H1 (cell line): Measurements from ENCODE around the gene GALNT17. TPM values are rescaled to one million over a fixed set of nuclear protein-coding genes. Genes with fewer than 3 reads are reported as not detected.

Experiments
- CTCF ChIA-PET: fragments of 300-600 bp; sonication (Branson Sonifier 250); formaldehyde crosslinking; loops from one replicate; lab custom pipeline; 2021; ENCODE audit not compliant: partially characterized antibody; lab: Charles Lee
- POLR2A ChIA-PET: fragments of 300-600 bp; sonication (Branson Sonifier 250); formaldehyde crosslinking; loops from one replicate; lab custom pipeline; 2021; ENCODE audit warnings: inconsistent platforms; ENCODE audit not compliant: partially characterized antibody; lab: Charles Lee
- DNase-seq, 2 experiments: peaks; one replicate each; pipeline versions ENCODE4 v3.0.0 to v3.0.0-alpha.2; 2010 to 2022; ENCODE audit warnings: low spot score in 2 of 2, low read depth in 1 of 2, mixed read lengths in 1 of 2
- FAIRE-seq: peaks from 2 replicates; lab custom pipeline; 2011; peaks lifted over from hg19 to GRCh38; lab: Jason Lieb, UNC
- H2AFZ ChIP-seq: 2 replicates; pipeline ENCODE4 v1.8.1; 2012; ENCODE audit warnings: low read length, inconsistent platforms
- H2AK5ac ChIP-seq: 2 replicates; pipeline ENCODE4 v1.6.1; 2013; ENCODE audit warnings: low read depth, low read length
- H2BK120ac ChIP-seq: replicated peaks from 2 replicates; pipeline ENCODE3; 2013; ENCODE audit warnings: low read depth, low read length, inconsistent platforms
- H2BK12ac ChIP-seq: 2 replicates; pipeline ENCODE4 v1.6.1; 2013; ENCODE audit warnings: low read depth, low read length
- H2BK15ac ChIP-seq: 2 replicates; pipeline ENCODE4 v1.6.1; 2013; ENCODE audit warnings: low read length
- H2BK20ac ChIP-seq: 2 replicates; pipeline ENCODE4 v1.6.1; 2013; ENCODE audit warnings: low read length
- H2BK5ac ChIP-seq: 2 replicates; pipeline ENCODE4 v1.6.1; 2013; ENCODE audit warnings: low read depth, low read length
- H3K14ac ChIP-seq: 2 replicates; pipeline ENCODE4 v1.6.1; 2013; ENCODE audit warnings: inconsistent platforms; ENCODE audit not compliant: insufficient read length
- H3K18ac ChIP-seq: 2 replicates; pipeline ENCODE4 v1.6.1; 2013; ENCODE audit warnings: low read length; ENCODE audit errors: extremely low read depth
- H3K23ac ChIP-seq: 2 replicates; pipeline ENCODE4 v1.6.1; 2013; ENCODE audit warnings: inconsistent platforms; ENCODE audit not compliant: insufficient read length
- H3K23me2 ChIP-seq: 2 replicates; pipeline ENCODE4 v1.6.1; 2013; ENCODE audit warnings: low read depth, low read length
- H3K27ac ChIP-seq: 2 replicates; pipeline ENCODE4 v1.6.1; 2011; ENCODE audit warnings: low read depth, low read length, inconsistent platforms
- H3K27me3 ChIP-seq, 4 experiments: replicated peaks in 1 of 4; 1 replicate in 1 of 4; 2 replicates in 3 of 4; pipeline versions ENCODE4 v1.6.1 to v1.8.1; 2011 to 2013; ENCODE audit warnings: low read length in 3 of 4, mild to moderate bottlenecking in 3 of 4, inconsistent platforms in 2 of 4, mixed read lengths in 2 of 4, moderate library complexity in 1 of 4; ENCODE audit not compliant: control insufficient read depth in 3 of 4, insufficient read depth in 3 of 4; ENCODE audit errors: extremely low read depth in 1 of 4
- H3K36me3 ChIP-seq, 4 experiments: 2 replicates each; pipeline versions ENCODE4 v1.6.1 to v1.8.1; 2011 to 2013; ENCODE audit warnings: mild to moderate bottlenecking in 4 of 4, low read length in 3 of 4, moderate library complexity in 2 of 4, control low read depth in 1 of 4, inconsistent platforms in 1 of 4; ENCODE audit not compliant: insufficient read depth in 4 of 4, control insufficient read depth in 2 of 4
- H3K4ac ChIP-seq: replicated peaks from 2 replicates; pipeline ENCODE3; 2013; ENCODE audit warnings: low read length, low read depth, mixed read lengths, inconsistent platforms; ENCODE audit not compliant: insufficient read length
- H3K4me1 ChIP-seq, 4 experiments: replicated peaks in 1 of 4; 1 replicate in 1 of 4; 2 replicates in 3 of 4; pipeline versions ENCODE4 v1.6.1 to v1.8.1; 2011 to 2013; ENCODE audit warnings: low read length in 3 of 4, inconsistent platforms in 2 of 4, mixed read lengths in 1 of 4; ENCODE audit not compliant: insufficient read depth in 4 of 4, control insufficient read depth in 3 of 4
- H3K4me2 ChIP-seq, 2 experiments: 2 replicates each; pipeline versions ENCODE4 v1.6.1 to v1.8.1; 2011 to 2013; ENCODE audit warnings: low read depth in 2 of 2, low read length in 2 of 2, control low read depth in 1 of 2, inconsistent platforms in 1 of 2, mild to moderate bottlenecking in 1 of 2; ENCODE audit not compliant: insufficient read depth in 1 of 2
- H3K4me3 ChIP-seq, 4 experiments: fragments of 200-600, 300-600 bp in 1 of 4; sonication (generic), shearing (Covaris generic), sonication (Bioruptor Twin) in 1 of 4; 2 replicates each; pipeline versions ENCODE4 v1.5.1 to v1.8.1; 2011 to 2016; ENCODE audit warnings: low read length in 4 of 4, low read depth in 3 of 4, control low read depth in 2 of 4, inconsistent platforms in 2 of 4, mild to moderate bottlenecking in 2 of 4, mixed read lengths in 1 of 4, moderate library complexity in 1 of 4; ENCODE audit not compliant: insufficient read depth in 2 of 4; ENCODE audit errors: extremely low read depth in 1 of 4
- H3K56ac ChIP-seq: replicated peaks from 2 replicates; pipeline ENCODE3; 2013; ENCODE audit warnings: low read depth, mild to moderate bottlenecking, mixed read lengths, low read length, inconsistent platforms; ENCODE audit not compliant: insufficient read length
- H3K79me1 ChIP-seq: 2 replicates; pipeline ENCODE4 v1.6.1; 2013; ENCODE audit warnings: low read depth, low read length, control low read depth
- H3K79me2 ChIP-seq, 2 experiments: 2 replicates each; pipeline versions ENCODE4 v1.6.1 to v1.8.1; 2012 to 2013; ENCODE audit warnings: low read length in 2 of 2, mild to moderate bottlenecking in 2 of 2, inconsistent platforms in 1 of 2; ENCODE audit not compliant: insufficient read depth in 2 of 2, control insufficient read depth in 1 of 2
- H3K9ac ChIP-seq, 4 experiments: replicated peaks in 1 of 4; 1 replicate in 1 of 4; 2 replicates in 3 of 4; pipeline versions ENCODE4 v1.6.1 to v1.8.1; 2011 to 2013; ENCODE audit warnings: low read depth in 3 of 4, low read length in 3 of 4, control low read depth in 2 of 4, mild to moderate bottlenecking in 2 of 4, moderate library complexity in 2 of 4, inconsistent platforms in 1 of 4; ENCODE audit errors: extremely low read depth in 1 of 4
- H3K9me3 ChIP-seq, 2 experiments: 2 replicates each; pipeline versions ENCODE4 v1.6.1 to v1.8.1; 2012 to 2013; ENCODE audit warnings: mild to moderate bottlenecking in 2 of 2, moderate library complexity in 2 of 2, control low read depth in 1 of 2, inconsistent platforms in 1 of 2, low read depth in 1 of 2, low read length in 1 of 2, mixed read lengths in 1 of 2; ENCODE audit not compliant: insufficient read depth in 2 of 2
- H4K20me1 ChIP-seq, 2 experiments: replicated peaks in 1 of 2; 2 replicates each; pipeline versions ENCODE3 to v1.8.1; 2011 to 2013; ENCODE audit warnings: inconsistent platforms in 2 of 2, low read length in 2 of 2, mild to moderate bottlenecking in 1 of 2; ENCODE audit not compliant: insufficient read depth in 2 of 2, control insufficient read depth in 1 of 2
- H4K5ac ChIP-seq: 2 replicates; pipeline ENCODE4 v1.6.1; 2013; ENCODE audit warnings: low read length, low read depth, mixed read lengths, inconsistent platforms; ENCODE audit not compliant: insufficient read length
- H4K8ac ChIP-seq: 2 replicates; pipeline ENCODE4 v1.8.0; 2013; ENCODE audit warnings: mild to moderate bottlenecking, moderate library complexity, low read length, inconsistent platforms; ENCODE audit not compliant: insufficient read depth; ENCODE audit errors: extremely low read depth
- H4K91ac ChIP-seq: replicated peaks from 2 replicates; pipeline ENCODE3; 2013; ENCODE audit warnings: low read length, mixed read lengths, inconsistent platforms; ENCODE audit not compliant: insufficient read length
- SP2 ChIP-seq: IDR thresholded peaks from 2 replicates; pipeline ENCODE4 v1.6.1; 2012; ENCODE audit warnings: mild to moderate bottlenecking, low read length, inconsistent platforms
- WGBS, 2 experiments: shearing (Covaris generic) in 1 of 2; methylation state at CpG; one replicate each; pipeline versions ENCODE4 v1.1.6 to v1.1.7; 2013 to 2015; ENCODE audit warnings: low lambda C conversion rate in 2 of 2, mixed read lengths in 2 of 2, inconsistent platforms in 1 of 2, low coverage in 1 of 2, missing lambda C conversion rate in 1 of 2; ENCODE audit not compliant: insufficient replicate concordance in 2 of 2, insufficient coverage in 1 of 2, insufficient read length in 1 of 2; ENCODE audit errors: extremely low coverage in 1 of 2, missing lambda C conversion rate in 1 of 2; 5-methylcytosine and 5-hydroxymethylcytosine counted together
- polyA plus RNA-seq, 7 experiments: library from polyadenylated mRNA; depleted of rRNA in 3 of 7; stranded (reverse) in 5 of 7; unstranded in 2 of 7; fragments of >200 nt in 5 of 7; fragments of 200-250 nt in 2 of 7; gene quantifications; 1 replicate in 5 of 7; 2 replicates in 1 of 7; 4 replicates in 1 of 7; pipeline versions ENCODE4 v1.2.1 to v1.2.3, GENCODE V29; 2011 to 2013; ENCODE audit warnings: missing spikeins in 2 of 7, mixed read lengths in 2 of 7
- total RNA-seq: library from RNA; stranded (reverse); fragmentation: NEBNext Ultra II Directional; extraction: Animal tissue kit (Norgen Biotek cat#: 25700); gene quantifications from 2 replicates; pipeline ENCODE4 v1.2.1, GENCODE V29; 2021

Gene GALNT17
- total and polyA plus RNA-seq, 2 of the 8 experiments (the other 6 are each of a cell fraction or from before 2014, with no cell fraction given), result 37.7 to 47.0 TPM

DNA sequence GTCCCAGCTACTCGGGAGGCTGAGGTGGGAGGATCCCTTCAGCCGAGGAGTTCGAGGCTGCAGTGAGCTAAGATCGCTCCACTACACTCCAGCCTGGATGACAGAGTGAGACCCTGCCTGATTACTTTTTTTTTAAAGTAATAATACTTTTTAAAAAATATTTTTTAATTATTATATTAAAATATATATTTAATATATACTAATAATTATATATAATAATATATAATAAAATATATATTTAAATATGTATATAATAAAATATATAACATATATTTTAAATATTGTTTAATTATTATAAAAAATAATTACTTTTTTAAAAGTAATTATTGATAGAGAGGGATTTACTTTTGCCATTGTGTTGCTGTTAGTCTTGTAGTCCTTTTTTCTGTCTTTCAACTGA, 169.2 kb downstream of the GALNT17 start:
- no peaks in the 10 kb centered on the region for H3K23me2 ChIP-seq
- H3K18ac ChIP-seq, result no peak overlapping the region
- FAIRE-seq (no peak), DNase-seq (no peak)
- no peak overlapping the region for H2BK20ac ChIP-seq
- no peak overlapping the region for H2AK5ac ChIP-seq
- peaks cover 0 to 65% of the 10 kb centered on the region in 2 experiments; a peak in 3 of 4 replicates for H3K79me2 ChIP-seq
- no peak for TF ChIP-seq SP2
- H3K56ac ChIP-seq, result no peak overlapping the region
- no peak overlapping the region for H4K91ac ChIP-seq
- H3K9ac ChIP-seq, result no peak overlapping the region
- no peak overlapping the region for H3K4ac ChIP-seq
- no peak overlapping the region for H2BK5ac ChIP-seq
- H2BK120ac ChIP-seq, result no peak overlapping the region
- 96% methylated on average over 4 of the region's 4 CpGs; no CpG with 5 or more reads in 1 of the 2 experiments for WGBS, 2 experiments
- peaks cover 0 to 2% of the 10 kb centered on the region in 2 experiments for H4K20me1 ChIP-seq
- no peaks in the 10 kb centered on the region; a peak in 4 of 7 replicates for H3K4me1 ChIP-seq
- ChIA-PET POLR2A (no interaction called here), CTCF (interaction anchor here (0.9 kb wide), 1 partner anchor 8 kb away, joined by 3 read pairs; no protein-coding TSS in a partner anchor)
- H3K23ac ChIP-seq, result no peak overlapping the region
- no peak overlapping the region for H4K8ac ChIP-seq
- H3K27me3 ChIP-seq, result no peaks in the 10 kb centered on the region
- H3K9me3 ChIP-seq, result no peaks in the 10 kb centered on the region
- no peak overlapping the region for H3K14ac ChIP-seq
- no peak overlapping the region for H3K27ac ChIP-seq
- peaks cover 4% of the 10 kb centered on the region; the same call in 1 of the 2 replicates for H3K79me1 ChIP-seq
- no peaks in the 10 kb centered on the region for H3K36me3 ChIP-seq
- H4K5ac ChIP-seq, result no peak overlapping the region
- H2BK15ac ChIP-seq, result no peak overlapping the region
- no peak overlapping the region for H2BK12ac ChIP-seq
- H3K4me2 ChIP-seq, result no peak overlapping the region
- no peak overlapping the region for H2AFZ ChIP-seq
- no peak overlapping the region for H3K4me3 ChIP-seq
